ENCODE results near the gene PPP1R18.
A peak's percentile ranks its signal among the peaks of the same experiment; 100 is the strongest.
"Not testable (repeated sequence)": the region's sequence is repeated elsewhere in the genome, so short reads cannot be mapped to it uniquely, and the experiment has no call there.

Gene PPP1R18

DNA sequence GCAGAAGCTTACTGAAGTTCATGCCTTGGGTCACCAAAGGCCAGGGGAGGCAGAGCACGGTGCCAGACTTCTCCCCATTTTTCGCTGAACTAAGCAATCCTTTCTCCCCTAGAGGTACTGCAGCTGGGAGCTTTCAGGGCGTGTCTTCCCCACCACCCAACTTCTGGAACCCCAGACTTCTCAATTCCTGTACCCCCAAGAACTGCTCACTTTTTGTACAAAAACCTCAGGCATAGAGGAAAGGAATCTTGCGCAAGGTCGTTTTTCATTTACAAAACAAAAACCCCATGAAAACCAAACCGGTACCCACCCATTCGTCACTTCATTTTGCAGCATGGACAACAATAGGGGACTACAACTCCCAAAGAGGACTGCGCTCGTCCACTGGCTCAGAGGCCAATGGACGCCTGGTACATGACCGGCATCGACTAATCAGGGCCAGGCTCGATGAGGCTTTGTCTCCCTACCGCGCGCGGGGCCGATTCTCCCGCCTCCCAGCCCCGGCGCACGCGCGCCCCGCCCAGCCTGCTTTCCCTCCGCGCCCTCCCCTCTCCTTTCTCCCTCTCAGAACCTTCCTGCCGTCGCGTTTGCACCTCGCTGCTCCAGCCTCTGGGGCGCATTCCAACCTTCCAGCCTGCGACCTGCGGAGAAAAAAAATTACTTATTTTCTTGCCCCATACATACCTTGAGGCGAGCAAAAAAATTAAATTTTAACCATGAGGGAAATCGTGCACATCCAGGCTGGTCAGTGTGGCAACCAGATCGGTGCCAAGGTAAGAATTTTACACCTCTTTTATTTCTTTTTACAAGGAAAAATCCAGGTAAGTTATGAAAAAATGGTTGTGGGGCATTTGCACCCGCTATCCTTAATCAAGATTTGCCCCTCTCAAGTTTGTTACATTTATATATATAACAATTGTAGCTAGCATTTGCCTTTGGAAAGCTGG lies 33.6 kb upstream of the PPP1R18 start, which contains the start of gene TUBB:
TSS of gene TUBB (plus strand) at position 562 of the 947 bp plus-strand sequence. CDS start at position 717, 155 bp downstream.
- DNase-seq, result peak; percentile 56 to 98 (median 95)

DNA sequence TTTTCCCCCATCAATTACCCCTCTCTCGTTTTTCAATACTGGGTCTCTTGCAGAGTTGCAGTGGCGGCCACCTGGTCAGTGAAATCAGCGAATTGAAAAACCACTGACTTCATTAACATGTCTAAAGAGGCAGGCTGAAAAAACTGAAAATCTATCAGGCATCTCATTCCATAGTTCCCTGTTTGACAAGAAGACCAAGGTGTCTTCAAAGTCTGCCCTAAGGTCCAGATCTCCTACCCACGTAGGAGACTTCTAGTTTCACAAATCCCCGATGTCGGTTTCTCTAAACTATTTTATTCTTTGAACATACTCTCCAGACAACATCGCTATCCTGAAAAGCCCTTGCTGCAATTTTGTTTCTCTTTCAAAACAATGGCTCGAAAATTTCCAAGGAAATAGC lies 32.9 kb upstream of the PPP1R18 start:
- DNase-seq, result no peak

DNA sequence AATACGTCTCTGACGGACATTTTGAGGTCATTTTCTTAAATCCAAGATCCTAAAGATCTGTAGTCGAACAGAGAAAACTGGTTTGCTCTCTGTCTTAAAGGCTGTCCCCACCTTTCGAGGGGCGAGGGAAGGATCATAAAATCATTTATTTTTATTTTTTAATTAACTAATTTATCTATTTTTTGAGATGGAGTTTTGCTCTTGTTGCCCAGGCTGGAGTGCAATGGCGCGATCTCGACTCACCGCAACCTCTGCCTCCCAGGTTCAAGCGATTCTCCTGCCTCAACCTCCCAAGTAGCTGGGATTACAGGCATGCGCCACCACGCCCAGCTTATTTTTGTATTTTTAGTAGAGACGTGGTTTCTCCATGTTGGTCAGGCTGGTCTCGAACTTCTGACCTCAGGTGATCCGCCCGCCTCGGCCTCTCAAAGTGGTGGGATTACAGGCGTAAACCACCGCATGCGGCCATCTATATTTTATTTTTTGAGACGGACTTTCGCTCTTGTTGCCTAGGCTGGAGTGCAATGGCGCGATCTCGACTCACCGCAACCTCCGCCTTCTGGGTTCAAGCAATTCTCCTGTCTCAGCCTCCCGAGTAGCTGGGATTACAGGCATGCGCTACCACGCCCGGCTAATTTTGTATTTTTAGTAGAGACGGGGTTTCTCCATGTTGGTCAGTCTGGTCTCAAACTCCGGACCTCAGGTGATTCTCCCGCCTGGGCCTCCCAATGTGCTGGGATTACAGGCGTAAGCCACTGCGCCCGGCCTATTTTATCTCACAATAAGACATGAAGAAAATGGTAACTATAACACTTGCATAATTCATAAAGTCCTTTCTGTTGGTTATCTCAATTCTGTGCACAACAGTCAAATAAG lies 31.6 kb upstream of the PPP1R18 start:
- not testable (repeated sequence) for DNase-seq

DNA sequence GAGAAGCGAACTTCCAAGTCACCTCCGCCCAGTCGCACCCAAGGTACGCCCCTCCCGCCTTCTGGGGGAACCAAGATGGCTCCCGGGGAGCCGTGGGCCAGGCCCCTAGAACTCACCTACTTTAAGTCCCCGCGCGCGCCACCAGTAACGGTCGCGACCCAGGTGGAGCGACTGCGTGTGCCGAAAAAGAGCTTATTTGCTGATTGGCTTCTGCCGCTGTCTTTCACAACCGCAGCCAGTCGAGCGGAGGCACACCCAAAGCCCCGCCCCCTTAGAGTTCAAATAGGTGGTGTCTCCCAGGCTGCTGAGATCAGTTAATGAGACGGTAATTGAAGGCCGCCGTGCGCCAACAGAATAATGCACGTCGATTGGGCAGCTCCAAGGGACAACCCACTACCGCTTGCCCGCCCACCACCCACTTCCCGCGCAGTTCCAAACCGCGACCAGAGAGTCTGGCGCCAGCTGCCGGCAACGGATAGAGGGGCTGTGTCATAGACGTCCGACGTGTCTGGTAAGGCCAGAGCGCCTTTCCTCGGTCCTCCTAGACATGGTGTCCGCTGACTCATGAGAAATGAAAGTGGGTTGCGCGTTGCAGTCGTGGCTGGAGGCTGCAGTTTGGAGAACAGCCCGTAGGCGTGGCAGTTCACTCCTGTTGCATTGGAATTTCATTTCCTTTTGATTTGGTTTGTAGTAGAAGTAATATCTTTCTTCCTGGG lies 30.8 kb upstream of the PPP1R18 start, which contains the start of gene MDC1:
TSS of gene MDC1 (minus strand) at position 153 of the 716 bp plus-strand sequence. CDS start 2,106 bp downstream, outside the sequence.
- peak; percentile 88 to 100 (median 98) for DNase-seq

DNA sequence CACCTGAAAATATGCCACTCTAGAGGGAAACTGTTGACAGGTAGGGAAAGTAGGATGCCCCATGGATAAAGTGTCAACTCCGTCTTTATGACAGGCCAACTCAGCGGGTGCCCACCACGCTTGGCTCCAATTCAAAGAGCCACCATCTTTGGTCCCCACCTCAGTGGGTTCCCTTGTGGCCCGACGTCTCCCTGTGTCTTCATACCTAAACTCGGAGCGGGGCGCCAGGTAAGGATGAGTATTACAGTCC lies 30.4 kb upstream of the PPP1R18 start:
- no peak for DNase-seq

DNA sequence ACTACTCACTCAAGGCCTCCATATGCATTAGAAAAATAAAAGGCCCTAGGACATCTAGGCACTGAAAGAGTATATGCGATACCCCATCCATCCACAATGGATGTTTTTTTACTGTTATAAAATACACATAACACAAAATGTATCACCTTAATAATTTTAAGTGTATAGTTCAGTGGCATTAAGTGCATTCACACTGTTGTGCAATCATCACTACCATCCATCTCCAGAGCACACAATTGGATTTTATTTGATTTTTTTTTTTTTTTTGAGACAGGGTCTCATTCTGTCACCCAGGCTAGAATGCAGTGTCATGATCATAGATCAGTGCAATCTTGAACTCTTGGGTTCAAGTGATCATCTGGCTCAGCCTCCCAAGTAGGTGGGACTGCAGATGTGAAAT lies 27.8 kb upstream of the PPP1R18 start:
- DNase-seq, result no peak

DNA sequence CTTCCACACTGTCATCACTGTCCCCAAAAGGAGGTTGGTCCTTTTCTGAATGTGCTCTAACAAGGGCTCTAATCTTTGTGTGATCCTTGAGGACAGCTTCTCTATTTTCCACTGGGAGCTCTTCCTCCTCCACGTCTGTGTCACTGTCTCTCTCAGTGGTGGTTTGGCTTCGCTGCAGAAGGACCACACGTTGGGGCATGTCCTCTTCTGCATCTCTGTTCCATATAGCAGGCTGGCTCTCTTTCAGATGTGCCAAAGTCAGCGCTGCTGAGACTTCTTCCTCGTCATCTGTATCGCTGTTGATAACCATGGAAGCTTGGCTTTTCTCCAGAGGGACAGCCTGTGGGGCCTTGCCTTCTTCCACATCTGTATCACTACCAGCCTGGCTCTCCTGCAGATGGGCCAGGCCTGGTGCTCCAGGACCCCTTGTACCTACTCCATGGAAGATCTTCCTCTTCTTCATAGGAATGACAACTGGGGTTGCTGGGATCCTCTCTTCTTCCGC lies 26.0 kb upstream of the PPP1R18 start:
- no peak for DNase-seq

DNA sequence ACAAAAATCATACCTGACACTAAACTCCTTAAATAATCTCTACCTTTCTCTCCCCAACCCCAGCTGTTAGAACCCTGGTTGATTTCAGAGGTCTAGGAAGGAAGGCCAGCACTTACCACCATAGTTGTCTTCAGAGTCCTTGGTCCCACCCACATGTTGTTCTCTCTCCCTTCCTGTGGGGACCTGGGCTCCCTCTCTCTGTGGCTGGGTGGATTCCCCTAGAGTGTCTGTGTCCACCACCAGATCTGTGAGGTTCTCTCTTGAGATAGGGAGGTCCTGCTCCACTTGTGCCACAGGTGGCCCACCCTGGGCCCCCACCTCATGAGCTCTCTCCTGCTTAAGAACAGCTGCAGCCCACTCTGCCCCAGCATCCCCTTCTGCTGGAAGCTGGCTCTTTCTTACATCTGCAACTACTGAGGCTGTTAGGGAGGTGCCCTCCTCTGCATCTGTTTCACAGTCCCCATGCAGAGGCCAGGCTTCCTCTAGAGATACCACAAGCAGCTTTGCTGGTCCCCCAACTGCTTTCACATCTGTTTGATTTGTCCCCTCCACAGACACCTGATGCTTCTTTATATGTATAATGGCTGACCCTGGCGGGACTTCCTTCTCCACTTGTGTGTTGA lies 25.4 kb upstream of the PPP1R18 start:
- DNase-seq, result no peak

DNA sequence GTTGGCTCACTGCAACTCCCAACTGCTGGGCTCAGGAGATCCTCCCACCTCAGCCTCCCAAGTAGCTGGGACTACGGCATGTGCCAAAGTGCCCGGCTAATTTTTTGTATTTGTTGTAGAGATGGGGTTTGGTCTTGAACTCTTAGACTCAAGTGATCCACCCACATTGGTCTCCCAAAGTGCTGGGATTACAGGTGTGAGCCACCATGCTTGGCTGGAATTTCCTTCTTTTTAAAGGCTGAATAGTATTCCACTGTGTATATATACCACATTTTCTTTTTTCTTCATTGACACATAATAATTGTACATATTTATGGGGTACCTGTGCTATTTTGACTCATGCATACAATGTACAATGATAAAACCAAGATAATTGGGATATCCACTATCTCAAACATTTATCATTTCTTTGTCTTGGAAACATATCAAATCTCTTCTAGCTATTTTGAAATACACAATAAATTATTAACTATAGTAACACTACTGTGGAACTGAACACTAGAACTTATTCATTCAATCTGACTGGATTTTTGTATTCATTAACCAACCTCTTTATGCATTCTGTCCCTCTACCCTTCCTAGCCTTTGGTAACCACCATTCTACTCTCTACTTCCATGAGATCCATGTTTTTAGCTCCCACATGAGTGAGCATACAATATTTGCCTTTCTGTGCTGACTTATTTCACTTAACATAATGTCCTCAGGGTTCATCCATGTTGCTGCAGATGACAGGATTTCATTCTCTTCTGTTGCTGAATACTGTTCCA lies 22.8 kb upstream of the PPP1R18 start:
- no peak for DNase-seq

DNA sequence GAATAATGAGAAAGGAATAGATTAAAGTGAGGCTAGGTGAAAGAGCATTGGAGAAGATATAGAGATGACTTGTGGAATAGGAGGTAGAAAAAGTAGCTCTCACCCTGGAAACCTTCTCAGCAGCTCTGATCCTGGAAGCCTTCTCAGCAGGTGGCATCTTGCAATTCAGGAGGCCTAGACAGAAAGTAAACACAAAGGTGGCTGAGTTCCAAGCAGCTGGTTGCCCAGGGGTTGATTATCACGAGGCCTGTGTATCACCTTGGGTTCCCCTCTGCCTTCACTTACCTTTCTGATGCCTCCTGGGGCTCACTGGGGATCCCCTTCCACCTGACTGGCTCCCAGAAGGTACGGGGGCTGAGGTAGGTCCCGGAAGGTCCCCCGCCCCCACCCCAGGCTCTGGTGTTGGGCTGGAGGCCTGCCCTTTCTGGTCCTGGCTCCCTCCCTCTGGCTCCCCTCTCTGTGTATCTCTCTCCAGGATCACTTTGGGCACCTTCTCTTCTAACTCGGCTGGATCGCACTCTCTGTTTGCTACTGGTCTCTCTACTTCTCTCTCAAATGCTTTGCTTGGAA lies 20.9 kb upstream of the PPP1R18 start:
- no peak for DNase-seq

DNA sequence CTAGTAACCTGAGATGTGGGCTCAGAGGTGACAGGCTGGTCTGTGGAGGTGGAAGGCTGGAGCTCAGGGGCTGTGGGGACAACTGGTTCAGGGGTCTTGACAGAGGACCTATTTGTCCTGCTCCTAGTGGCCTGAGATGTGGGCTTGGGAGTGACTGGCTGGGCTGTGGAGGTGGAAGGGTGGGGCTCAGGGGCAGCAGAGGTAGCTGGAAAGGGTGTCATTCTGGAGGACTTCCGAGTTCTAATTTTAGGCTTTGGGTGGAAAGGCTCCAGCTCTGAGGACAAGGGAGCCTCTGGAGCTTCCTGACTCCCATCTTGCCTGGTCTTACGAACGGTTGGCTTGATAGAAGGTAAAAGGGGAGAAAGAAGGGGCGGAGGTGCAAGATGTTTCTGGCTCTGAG lies 19.2 kb upstream of the PPP1R18 start:
- no peak for DNase-seq

DNA sequence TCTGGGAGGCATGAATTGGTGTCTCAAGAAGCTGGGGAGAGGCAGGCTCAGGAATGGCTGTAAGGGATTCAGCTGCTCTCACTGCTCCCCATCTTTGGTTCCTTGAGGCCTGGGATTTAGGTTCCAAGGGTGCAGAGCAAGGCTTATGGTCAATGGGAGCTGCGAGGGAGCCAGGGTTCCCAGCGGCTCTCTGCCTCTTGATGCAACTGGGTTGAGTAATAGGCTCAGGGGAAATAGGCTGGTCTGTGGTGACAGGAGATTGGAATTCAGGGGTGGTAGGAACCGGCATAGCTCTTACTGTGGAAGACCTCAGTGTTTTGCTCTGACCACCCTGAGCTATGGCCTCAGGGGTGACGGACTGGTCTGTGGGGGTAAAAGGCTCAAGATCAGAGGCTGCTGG lies 17.4 kb upstream of the PPP1R18 start:
- no peak for DNase-seq

DNA sequence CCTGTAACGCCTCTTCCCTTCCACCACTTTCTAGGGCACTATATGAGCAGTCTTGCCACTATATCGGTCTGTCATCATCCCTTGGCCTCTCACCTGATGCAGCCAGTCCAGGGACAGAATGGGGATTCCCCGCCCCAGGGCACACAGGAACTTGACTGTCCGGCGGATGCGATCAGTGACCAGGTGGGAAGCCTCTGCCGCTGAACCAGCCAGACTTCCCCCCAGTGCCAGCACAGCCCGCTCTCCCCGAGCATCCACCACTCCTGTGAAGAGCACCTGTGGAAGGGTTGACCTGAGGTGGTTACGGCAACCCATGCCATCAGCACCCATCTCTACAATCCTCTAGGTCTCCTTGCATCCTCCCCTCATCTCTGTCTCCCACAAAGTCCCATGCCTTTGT lies 16.6 kb upstream of the PPP1R18 start:
- DNase-seq, result no peak

DNA sequence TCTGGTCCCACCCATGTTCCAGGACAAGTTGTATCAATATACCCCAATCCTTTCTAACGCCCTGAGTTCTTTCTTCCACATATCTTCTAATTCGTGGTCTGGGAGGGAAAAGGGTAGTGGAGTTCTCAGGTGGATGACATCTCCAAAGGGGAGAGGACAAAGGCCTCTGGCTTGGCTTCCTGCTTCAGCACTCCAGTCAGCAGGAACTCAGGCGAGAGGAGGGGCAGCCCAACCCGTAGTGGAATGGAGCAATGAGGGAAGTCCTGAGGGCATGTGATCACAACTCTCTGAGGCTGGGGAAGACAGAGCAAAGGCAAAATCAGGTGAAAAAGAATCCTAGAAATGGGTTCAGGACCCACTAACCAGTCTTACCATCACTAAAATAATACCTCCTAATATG lies 13.9 kb upstream of the PPP1R18 start:
- peak in 1 of 14 donors; percentile 8 for DNase-seq

DNA sequence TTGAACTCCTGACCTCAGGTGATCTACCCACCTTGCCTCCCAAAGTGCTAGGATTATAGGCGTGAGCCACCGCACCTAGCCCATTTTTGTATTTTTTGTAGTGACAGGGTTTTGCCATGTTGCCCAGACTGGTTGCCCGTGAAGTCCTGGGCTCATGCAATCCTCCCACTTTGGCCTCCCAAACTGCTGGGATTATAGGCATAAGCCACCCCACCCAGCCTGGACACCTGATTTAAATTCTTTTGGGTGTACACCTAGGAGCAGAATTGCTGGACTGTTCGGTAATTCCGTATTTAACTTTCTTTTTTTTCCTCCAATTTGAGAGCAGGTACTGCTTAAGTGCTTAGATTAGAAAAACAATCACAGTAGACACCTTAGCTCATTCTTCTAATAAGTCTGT lies 10.0 kb upstream of the PPP1R18 start:
- DNase-seq, result no peak

DNA sequence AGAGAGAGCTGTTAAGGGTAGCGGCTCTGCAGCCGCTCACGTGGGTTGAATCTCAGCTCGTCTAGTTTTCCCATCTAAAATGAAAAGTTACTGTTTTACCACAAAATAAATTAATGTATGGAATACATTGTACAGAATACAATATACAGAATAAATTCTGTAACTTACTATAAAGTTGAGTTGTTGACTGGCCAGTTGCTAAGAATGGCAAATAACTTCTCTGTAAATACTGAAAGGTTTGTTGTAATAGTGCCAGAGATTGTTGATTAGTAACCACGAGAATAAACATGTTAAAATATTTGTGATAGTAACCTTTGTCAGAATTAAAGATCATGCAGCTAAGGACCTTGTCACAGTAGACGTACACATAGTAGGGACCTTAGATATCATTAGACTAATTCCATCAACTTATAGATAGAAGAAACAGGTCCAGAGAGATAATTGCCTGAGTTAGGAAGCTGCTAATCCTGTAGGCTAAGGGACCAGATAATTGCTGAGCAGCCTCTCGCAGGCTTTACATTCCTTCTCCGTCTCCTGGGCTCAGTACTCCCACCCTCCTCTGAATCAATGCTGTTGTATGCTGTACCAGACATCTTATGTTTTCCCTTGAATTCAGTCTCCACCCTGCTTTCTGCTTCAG lies 4.9 kb upstream of the PPP1R18 start:
- no peak for DNase-seq

DNA sequence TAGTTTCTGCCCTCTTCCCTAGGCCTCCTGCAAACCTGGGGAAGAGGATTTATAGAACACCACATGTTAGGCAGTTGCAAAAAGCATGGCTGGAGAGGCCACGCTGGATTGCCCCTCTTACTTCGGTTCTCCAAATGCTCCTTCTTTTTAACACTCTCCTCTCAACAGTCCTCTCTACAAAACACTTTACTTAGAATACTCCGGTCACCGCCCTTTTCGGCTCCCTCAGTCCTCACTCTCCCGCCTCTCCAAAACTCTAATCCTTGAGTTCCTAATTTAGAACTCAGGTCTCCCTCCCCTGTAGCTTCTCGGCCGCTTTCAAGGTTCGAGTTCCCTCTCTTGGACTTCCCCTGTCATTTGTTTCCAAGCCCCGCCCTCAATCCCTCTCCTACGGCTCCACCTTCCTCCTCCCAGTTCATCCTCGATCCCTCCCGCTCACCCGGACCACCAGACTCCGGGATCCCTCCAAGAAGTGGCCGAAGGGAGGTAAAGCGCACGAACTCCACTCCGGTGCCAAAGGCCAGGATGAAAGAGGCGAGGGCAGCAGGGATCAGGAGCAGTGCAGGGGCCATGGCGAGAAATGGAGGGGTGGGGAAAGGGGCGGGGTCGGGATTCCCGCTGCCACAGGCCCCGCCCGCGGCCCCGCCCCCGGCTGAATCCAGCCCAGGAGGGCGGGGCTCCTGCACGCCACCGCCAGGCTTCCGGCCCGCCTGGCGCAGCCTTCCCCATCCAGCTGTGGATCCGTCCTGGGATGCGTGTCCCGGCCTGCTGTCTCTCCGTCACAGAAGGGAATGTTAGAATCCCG lies 4.2 kb upstream of the PPP1R18 start, which contains the start of gene NRM:
TSS of gene NRM (minus strand) at position 582 of the 805 bp plus-strand sequence. CDS start at position 572, 10 bp downstream.
- peak in 12 of 14 donors; percentile 48 to 94 (median 76) for DNase-seq

DNA sequence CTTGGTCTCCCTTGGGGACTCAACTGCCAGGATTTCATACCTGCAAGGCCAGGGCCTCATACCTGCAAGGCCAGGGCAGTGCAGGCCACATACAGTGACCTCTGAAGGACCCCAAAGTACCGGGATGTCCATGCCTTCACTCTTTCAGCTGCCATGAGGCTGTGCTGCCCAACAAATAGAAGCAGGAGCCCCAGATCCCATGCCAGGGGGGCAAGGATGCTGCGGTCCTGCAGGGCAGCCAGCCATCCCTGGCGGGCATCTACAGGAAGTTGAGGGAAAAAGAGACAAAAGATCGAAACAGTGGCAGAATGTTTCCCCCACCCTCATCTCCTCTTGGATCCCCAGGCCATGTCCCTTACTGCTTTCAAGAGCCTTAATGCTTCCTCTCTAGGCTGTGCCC lies 3.5 kb upstream of the PPP1R18 start:
- DNase-seq, result no peak

Measured in C1 segment of cervical spinal cord (tissue), 14 donors.